Midbrain (tissue), 1 donor: Measurements from ENCODE around the gene ANXA5.

Experiments used
- DNase-seq: peaks from one replicate; lab custom pipeline; 2025; lab: John Stamatoyannopoulos, UW

The ANXA5 gene

GRCh38 chr4:121712001-121712651 lies 15.3 kb upstream of the ANXA5 start:
- DNase-seq, result no peak

GRCh38 chr4:121711263-121712000 lies 14.7 kb upstream of the ANXA5 start:
- DNase-seq, result peak; percentile 43

GRCh38 chr4:121709766-121710405 lies 13.1 kb upstream of the ANXA5 start:
- no peak for DNase-seq

- no peak for DNase-seq
Measured at GRCh38 chr4:121707344-121707743, 10.6 kb upstream of the ANXA5 start.

- DNase-seq, result no peak
Measured at GRCh38 chr4:121706595-121707021, 9.8 kb upstream of the ANXA5 start.

- no peak for DNase-seq
Measured at GRCh38 chr4:121705521-121705920, 8.7 kb upstream of the ANXA5 start.

GRCh38 chr4:121702136-121702535 lies 5.4 kb upstream of the ANXA5 start:
- no peak for DNase-seq

GRCh38 chr4:121701263-121701662 lies 4.5 kb upstream of the ANXA5 start:
- no peak for DNase-seq

GRCh38 chr4:121698236-121698671 lies 1.5 kb upstream of the ANXA5 start:
- DNase-seq, result no peak

- no peak for DNase-seq
Measured at GRCh38 chr4:121697564-121697963, 784 bp upstream of the ANXA5 start.

- DNase-seq, result peak; percentile 73
Measured at GRCh38 chr4:121696170-121696580, 605 bp downstream of the ANXA5 start.

GRCh38 chr4:121693886-121694285 lies 2.9 kb downstream of the ANXA5 start:
- DNase-seq, result no peak

- no peak for DNase-seq
Measured at GRCh38 chr4:121693450-121693849, 3.3 kb downstream of the ANXA5 start.

GRCh38 chr4:121692261-121692660 lies 4.5 kb downstream of the ANXA5 start:
- no peak for DNase-seq

- DNase-seq, result no peak
Measured at GRCh38 chr4:121690001-121690400, 6.8 kb downstream of the ANXA5 start.

GRCh38 chr4:121688701-121689100 lies 8.1 kb downstream of the ANXA5 start:
- no peak for DNase-seq

- no peak for DNase-seq
Measured at GRCh38 chr4:121688261-121688660, 8.5 kb downstream of the ANXA5 start.

- no peak for DNase-seq
Measured at GRCh38 chr4:121686255-121686654, 10.5 kb downstream of the ANXA5 start.

- DNase-seq, result no peak
Measured at GRCh38 chr4:121685257-121685656, 11.5 kb downstream of the ANXA5 start.

- no peak for DNase-seq
Measured at GRCh38 chr4:121684561-121684960, 12.2 kb downstream of the ANXA5 start.

- no peak for DNase-seq
Measured at GRCh38 chr4:121684016-121684415, 12.8 kb downstream of the ANXA5 start.

- DNase-seq, result no peak
Measured at GRCh38 chr4:121680571-121680970, 16.2 kb downstream of the ANXA5 start.

- no peak for DNase-seq
Measured at GRCh38 chr4:121679951-121680350, 16.8 kb downstream of the ANXA5 start.
